Measurements from ENCODE around the gene TMEM183A. TPM values are rescaled to one million over a fixed set of nuclear protein-coding genes. Genes with fewer than 3 reads are reported as not detected.
"Not testable (repeated sequence)": the region's sequence is repeated elsewhere in the genome, so short reads cannot be mapped to it uniquely, and the experiment has no call there.

Gene TMEM183A
- polyA plus RNA-seq, 1 donor from 2014 or later = 46.7 TPM

DNA sequence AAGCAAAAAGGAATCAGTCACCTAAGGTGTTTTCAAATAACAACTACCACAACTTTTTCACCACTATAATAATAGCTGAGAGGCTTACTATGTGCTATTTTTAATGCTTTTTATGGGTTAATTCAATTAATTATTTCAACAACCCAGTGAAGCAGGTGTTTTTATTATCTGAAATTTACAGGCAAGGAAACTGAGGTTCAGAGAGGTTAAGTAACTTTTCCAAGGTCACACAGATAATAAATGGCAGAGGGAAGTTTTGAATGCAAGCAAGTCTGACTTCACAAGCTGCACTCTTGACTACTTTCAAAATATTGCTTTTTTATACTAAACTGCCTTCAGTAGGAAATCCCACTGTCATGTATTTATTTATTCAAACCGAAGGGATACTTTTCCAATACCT, 4.2 kb upstream of the TMEM183A start:
- Mint-ChIP-seq H3K36me3 (peaks cover 4% of the 10 kb centered on the region), H3K9me3 (peaks cover 0 to 4% (median 4%) of the 10 kb centered on the region in 3 donors), H3K4me3 (peak overlapping the region in 1 of 4 donors; percentile 45), H3K27ac (no peak overlapping the region), H3K4me1 (peaks cover 20% of the 10 kb centered on the region in 3 donors), H3K27me3 (no peaks in the 10 kb centered on the region)

DNA sequence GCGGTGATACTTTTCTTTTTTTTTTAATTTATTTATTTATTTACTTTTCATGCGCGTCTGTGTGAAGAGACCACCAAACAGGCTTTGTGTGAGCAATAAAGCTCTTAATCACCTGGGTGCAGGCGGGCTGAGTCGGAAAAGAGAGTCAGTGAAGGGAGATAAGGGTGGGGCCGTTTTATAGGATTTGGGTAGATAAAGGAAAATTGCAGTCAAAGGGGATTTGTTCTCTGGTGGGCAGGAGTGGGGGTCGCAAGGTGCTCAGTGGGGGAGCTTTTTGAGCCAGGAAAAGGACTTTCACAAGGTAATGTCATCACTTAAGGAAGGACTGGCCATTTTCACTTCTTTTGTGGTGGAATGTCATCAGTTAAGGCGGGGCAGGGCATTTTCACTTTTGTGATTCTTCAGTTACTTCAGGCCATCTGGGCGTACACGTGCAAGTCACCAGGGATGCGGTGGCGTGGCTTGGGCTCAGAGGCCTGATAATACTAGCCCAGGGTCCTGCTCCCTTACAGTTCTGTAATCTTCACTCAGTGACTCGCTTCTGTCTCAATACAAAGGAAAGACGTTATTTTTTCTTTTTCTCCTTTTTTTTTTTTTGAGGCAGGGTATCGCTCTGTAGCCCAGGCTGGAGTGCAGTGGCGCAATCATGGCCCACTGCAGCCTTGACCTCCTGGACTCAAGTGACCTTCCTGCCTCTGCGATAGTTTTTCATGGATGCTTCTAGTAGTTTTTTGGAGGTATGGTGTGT, 1.6 kb upstream of the TMEM183A start:
- Mint-ChIP-seq H3K4me3 (peak overlapping the region; percentile 19 to 99 (median 96)), H3K4me1 (peaks cover 19 to 25% (median 24%) of the 10 kb centered on the region in 3 donors), H3K27ac (peak overlapping the region in 2 of 3 donors; percentile 92 to 99)
- not testable (repeated sequence) for H3K27me3 Mint-ChIP-seq, H3K9me3 Mint-ChIP-seq, H3K36me3 Mint-ChIP-seq

DNA sequence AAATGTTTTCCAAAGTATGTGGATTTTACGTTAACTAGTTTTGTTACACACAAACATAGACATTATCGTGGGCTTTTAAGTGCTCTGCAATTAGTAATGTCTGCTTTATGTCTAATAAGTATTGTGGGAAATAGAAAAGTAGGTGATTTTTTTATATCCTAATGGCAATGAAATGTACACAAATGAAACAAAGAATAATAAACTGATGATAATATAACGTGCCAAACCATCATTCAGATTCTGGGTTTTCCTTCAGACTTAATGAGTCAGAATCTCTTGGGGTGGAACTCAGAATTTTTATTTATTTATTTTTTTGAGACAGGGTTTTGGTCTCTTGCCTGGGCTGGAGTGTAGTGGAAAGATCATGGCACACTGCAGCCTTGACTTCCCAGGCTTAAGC, 2.0 kb downstream of the TMEM183A start:
- Mint-ChIP-seq H3K4me1 (peaks cover 24 to 34% (median 28%) of the 10 kb centered on the region in 3 donors), H3K4me3 (peak overlapping the region in 3 of 4 donors; percentile 33 to 95 (median 77)), H3K27ac (no peak overlapping the region), H3K36me3 (peaks cover 8% of the 10 kb centered on the region), H3K27me3 (no peaks in the 10 kb centered on the region), H3K9me3 (peaks cover 0 to 4% (median 4%) of the 10 kb centered on the region in 3 donors)

GRCh38 chr1:203011582-203011981, 4.4 kb downstream of the TMEM183A start:
- Mint-ChIP-seq H3K9me3 (no peaks in the 10 kb centered on the region), H3K4me1 (peaks cover 19 to 28% (median 22%) of the 10 kb centered on the region in 3 donors), H3K27me3 (no peaks in the 10 kb centered on the region), H3K27ac (no peak overlapping the region), H3K36me3 (peaks cover 6% of the 10 kb centered on the region), H3K4me3 (no peak overlapping the region)

- peaks cover 4% of the 10 kb centered on the region for H3K36me3 Mint-ChIP-seq
- H3K27ac Mint-ChIP-seq = no peak overlapping the region
- H3K4me3 Mint-ChIP-seq = no peak overlapping the region
- H3K9me3 Mint-ChIP-seq = no peaks in the 10 kb centered on the region
- H3K4me1 Mint-ChIP-seq = peaks cover 3 to 5% (median 4%) of the 10 kb centered on the region in 3 donors
- no peaks in the 10 kb centered on the region for H3K27me3 Mint-ChIP-seq
These were observed 9.9 kb downstream of the TMEM183A start for GRCh38 chr1:203017061-203017460.

DNA sequence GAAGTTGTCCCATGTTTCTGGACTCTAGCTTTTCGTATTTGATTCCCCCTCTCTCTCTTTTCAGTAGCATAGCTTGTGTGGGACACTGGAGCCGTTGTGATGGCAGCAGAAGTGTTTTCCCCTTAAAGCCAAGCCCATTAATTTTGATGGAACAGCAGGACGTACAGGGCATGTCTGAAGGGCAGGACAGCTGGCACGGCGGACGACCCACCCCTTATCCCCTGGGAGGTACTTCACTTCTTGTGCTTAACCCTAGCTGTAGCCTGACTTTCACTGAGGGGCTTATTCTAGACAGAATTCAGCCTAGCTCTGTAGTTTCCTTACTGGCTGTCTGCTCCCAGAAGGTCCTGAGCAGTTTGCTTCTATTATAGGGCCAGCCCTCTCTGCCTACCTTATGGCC, 10.5 kb downstream of the TMEM183A start:
- Mint-ChIP-seq H3K27me3 (no peaks in the 10 kb centered on the region), H3K27ac (no peak overlapping the region), H3K36me3 (peaks cover 4% of the 10 kb centered on the region), H3K4me3 (no peak overlapping the region), H3K4me1 (peaks cover 3 to 5% (median 4%) of the 10 kb centered on the region in 3 donors), H3K9me3 (no peaks in the 10 kb centered on the region)

GRCh38 chr1:203022855-203023254, 15.7 kb downstream of the TMEM183A start:
- H3K4me3 Mint-ChIP-seq, H3K4me1 Mint-ChIP-seq, H3K9me3 Mint-ChIP-seq, H3K36me3 Mint-ChIP-seq, H3K27ac Mint-ChIP-seq, H3K27me3 Mint-ChIP-seq: not testable (repeated sequence)

- peaks cover 0 to 6% (median 0%) of the 10 kb centered on the region in 3 donors for H3K9me3 Mint-ChIP-seq
- H3K27me3 Mint-ChIP-seq = peaks cover 8% of the 10 kb centered on the region
- peak overlapping the region; percentile 54 to 88 (median 70) for H3K4me3 Mint-ChIP-seq
- peak overlapping the region; percentile 57 to 89 (median 80) for H3K27ac Mint-ChIP-seq
- no peaks in the 10 kb centered on the region for H3K36me3 Mint-ChIP-seq
- peaks cover 2 to 8% (median 6%) of the 10 kb centered on the region in 3 donors for H3K4me1 Mint-ChIP-seq
These were observed 18.5 kb downstream of the TMEM183A start for GRCh38 chr1:203025686-203026030.

- Mint-ChIP-seq H3K36me3 (no peaks in the 10 kb centered on the region), H3K9me3 (peaks cover 0 to 6% (median 0%) of the 10 kb centered on the region in 3 donors), H3K27me3 (peaks cover 8% of the 10 kb centered on the region), H3K4me3 (peak within 1 kb of the TSS; percentile 57 to 91 (median 70)), H3K27ac (peak within 1 kb of the TSS; percentile 57 to 89 (median 80)), H3K4me1 (peaks cover 2 to 8% (median 6%) of the 10 kb centered on the region in 3 donors)
These were observed 19.0 kb downstream of the TMEM183A start, which contains the start of gene PPFIA4 for GRCh38 chr1:203026031-203026665. PPFIA4 (plus strand) TSS chr1:203026491; CDS start chr1:203039009, 12,518 bp downstream.

DNA sequence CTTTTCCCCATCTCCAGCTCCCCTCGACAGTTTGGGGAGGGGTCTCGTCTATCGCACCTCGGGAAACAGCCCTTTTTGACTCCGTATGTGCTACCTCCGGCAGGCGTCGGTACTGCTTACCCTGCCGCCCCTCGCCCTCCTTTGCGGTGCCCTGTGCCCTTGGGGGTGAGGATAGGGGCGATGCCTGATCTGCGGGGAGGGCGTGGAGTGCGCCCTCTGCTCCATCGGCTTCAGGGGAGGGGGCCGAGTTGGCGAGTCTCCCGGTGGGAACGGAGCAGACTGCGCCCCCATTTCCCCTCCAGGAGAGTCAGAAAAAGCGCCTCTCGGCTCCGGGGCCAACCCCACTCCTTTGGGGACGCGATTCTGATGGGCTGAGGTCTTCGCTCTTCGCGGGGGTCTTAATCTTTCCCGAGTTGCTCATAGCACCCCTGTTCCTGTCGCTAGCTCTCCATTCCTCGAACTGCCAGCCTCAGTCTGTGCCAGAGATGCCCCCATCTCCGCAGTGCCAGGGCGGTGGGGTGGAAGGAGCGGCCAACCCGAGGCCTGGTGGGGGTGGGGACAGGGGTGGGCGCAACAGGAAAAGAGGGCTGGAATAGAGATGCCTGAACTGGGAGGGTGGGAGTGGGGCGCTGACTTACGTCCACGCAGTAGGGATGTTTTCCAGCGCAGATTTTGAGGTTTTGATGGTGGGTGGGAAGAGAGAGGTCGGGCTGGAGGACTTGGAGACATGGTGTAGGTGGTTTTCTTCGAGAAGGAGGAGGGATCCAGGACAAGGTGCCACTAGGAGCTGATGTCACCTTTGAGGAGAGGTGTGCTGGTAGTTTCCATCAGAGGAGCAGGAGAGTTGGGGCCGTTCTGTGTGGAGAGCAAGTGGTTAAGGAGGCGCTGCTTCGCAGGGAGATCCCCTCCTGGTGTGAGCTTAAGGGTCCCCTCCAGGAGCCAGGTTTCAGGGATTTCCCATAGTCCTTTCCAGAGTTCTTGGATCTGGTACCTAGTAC, 19.8 kb downstream of the TMEM183A start:
- H3K27ac Mint-ChIP-seq = peak overlapping the region in 1 of 3 donors; percentile 40
- H3K36me3 Mint-ChIP-seq = no peaks in the 10 kb centered on the region
- H3K4me3 Mint-ChIP-seq = peak overlapping the region; percentile 57 to 91 (median 68)
- peaks cover 2 to 8% (median 6%) of the 10 kb centered on the region in 3 donors for H3K4me1 Mint-ChIP-seq
- peaks cover 8% of the 10 kb centered on the region for H3K27me3 Mint-ChIP-seq
- H3K9me3 Mint-ChIP-seq = peaks cover 0 to 6% (median 0%) of the 10 kb centered on the region in 3 donors

DNA sequence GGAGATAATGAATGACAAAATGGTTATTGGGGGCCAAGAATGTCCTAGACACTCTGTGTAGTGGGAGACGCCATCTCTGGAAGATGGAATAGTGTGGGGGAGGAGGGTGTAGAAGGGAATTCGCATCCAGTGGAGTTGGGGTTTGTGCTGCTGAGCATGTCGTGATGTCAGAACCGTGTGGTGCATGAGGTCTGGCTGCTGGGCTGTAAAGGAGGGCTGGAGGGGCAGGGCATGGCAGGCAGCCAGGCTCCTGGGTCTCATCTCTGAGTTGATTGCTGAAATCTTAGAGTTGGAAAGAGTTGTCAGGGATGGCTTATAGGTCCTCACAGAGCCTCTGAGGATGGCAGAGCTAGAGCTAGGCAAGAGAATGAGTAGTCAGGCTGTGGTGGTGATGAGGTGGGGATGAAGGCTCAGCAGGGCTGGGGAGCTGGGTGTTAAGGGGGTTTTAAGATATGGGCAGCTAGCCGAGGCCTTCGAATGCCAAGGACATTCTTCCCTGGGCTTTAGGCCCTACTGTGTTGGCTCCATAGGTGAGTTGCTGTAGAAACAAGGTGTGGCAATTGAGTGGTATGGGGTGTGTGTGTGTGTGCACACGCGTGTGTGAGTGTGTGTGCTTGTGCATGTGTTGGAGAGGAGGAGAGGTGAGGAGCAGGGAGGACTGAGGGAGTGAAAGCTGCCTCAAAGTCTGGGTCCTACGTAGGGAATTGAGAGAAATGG, 21.1 kb downstream of the TMEM183A start:
- Mint-ChIP-seq H3K9me3 (peaks cover 0 to 6% (median 0%) of the 10 kb centered on the region in 3 donors), H3K27ac (no peak overlapping the region), H3K27me3 (peaks cover 8% of the 10 kb centered on the region), H3K36me3 (no peaks in the 10 kb centered on the region), H3K4me1 (peaks cover 2 to 8% (median 6%) of the 10 kb centered on the region in 3 donors), H3K4me3 (peak overlapping the region in 2 of 4 donors; percentile 6 to 45)

DNA sequence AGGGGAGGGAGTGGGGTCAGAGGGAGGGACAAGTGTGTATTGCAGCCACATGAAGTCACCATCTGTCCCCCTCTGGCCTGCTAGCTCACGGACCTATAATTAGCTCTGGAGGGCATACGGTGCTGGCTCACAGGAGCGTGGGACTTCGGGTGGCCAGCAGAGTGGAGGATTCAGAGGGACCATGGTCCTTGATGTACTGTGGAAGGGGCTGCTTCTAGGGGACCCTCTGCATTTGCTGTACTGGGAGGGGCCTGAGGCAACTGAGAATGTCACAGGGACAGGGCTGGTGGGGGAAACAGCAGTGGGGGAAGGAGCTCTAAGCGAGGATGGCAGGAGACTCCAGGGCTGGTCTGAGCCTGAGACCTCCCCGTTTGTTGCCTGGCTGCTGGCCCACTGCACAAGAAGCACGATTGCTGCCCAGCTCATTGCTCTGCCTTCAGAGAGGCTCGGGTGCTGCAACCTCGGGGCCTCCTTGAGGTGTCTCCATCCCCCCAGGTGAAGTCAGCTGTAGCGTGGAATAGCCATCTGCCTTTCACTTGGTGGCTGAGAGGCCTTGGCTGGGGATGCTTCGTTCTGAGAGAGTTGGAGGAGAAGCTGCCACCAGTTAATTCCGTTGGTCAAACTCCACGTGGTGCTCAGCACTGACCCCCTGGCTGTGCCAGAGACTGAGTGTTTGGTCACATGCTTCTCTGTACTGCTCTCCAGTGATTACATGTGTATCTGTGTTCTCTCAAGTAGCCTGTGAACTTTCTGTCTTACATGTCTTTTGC, 21.8 kb downstream of the TMEM183A start:
- Mint-ChIP-seq H3K9me3 (peaks cover 0 to 6% (median 0%) of the 10 kb centered on the region in 3 donors), H3K27ac (no peak overlapping the region), H3K4me3 (no peak overlapping the region), H3K36me3 (no peaks in the 10 kb centered on the region), H3K4me1 (peaks cover 4 to 8% (median 6%) of the 10 kb centered on the region in 3 donors), H3K27me3 (peaks cover 8% of the 10 kb centered on the region)

DNA sequence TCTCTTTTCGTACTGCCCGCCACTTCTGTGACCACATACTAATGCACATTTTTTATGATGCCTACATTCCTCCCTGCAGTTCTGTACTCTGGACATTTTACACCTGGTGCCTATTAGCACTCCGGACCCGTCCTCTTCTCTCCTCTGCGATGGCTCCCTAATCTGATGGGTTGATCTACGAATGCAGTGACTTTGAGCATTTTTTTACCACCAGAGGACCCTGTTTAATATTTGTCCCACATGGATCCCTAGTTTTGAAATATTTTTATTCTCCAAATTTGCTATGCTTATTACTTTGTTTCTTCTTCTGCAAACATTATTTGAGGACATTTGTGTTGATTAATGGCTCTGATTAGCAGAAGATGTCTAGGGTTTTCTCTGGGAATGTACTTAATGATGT, 24.3 kb downstream of the TMEM183A start:
- Mint-ChIP-seq H3K4me3 (no peak overlapping the region), H3K4me1 (peaks cover 0 to 3% (median 2%) of the 10 kb centered on the region in 3 donors), H3K9me3 (no peaks in the 10 kb centered on the region), H3K36me3 (no peaks in the 10 kb centered on the region), H3K27ac (no peak overlapping the region), H3K27me3 (peaks cover 9% of the 10 kb centered on the region)
